ENCODE measurements around the gene C10orf62.
A peak's percentile ranks its signal among the peaks of the same experiment; 100 is the strongest.
"Not testable (repeated sequence)": the region's sequence is repeated elsewhere in the genome, so short reads cannot be mapped to it uniquely, and the experiment has no call there.

The C10orf62 gene

DNA sequence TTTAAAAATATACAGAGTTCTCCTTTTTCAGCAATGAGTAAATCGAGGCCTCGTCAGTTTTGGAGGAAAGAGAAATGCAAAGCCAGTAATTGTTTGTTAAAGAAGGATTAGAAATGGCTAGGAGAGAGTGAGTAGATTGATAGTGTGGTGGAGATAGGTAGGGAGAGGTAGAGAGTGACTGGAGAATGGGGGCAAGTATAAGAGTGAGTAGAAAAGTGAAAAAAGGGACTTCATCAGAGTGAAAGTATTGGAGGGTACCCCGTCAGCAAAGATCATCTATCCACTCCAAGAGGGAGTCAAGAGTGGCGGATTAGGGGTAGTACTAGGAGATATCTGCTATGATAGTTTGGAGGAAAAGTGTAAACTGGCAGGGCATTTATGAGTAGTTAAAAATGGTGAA, 26.2 kb upstream of the C10orf62 start:
- H3K27ac ChIP-seq: no peak overlapping the region
- no peak for DNase-seq (ENCODE audit: low read depth, low spot score)

DNA sequence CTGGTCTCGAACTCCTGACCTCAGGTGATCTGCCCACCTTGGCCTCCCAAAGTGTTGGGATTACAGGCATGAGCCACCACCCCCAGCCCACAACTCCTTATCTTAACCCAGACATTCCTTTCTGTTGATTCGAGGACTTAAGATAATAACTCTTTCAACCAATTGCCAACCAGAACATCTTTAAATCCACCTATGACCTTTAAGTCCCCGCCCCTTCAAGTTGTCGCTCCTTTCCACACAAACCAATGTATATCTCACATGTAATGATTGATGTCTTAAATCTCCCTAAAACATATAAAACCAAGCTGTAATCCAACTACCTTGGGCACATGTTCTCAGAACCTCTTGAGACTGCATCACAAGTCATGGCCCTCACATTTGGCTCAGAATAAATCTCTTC, 24.7 kb upstream of the C10orf62 start:
- no peak overlapping the region for H3K27ac ChIP-seq
- no peak for DNase-seq (ENCODE audit: low read depth, low spot score)

DNA sequence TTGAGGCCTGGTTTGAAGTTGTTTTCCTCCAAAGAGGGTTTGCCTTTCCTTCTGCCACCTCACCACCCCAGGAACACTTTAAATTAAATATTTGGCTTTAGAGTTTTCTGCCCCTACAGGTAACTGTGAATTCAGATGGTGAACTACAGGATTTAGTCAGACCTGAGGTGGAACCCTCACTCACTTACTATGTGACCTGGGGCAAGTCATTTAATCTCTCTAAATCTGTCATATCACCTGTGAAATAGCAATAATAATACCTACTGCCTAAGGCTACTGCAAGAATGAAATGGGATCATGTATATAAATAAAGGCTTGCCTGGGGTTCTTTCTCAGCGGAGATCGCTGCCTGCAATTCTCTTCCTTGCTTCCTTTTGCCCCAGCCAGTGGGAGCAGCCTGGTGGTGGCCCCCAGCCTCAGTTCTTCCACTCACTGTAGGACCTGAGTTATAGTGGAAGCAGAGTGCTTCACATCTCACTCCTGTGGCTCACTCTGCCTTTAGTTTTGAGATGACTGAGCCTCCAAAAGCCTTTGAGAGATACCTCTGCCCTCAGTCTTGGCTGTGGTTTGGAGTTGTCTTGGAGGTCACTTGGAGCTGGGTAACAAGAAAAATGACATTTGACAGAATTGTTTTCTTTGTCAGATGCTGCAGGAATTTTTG, 23.1 kb upstream of the C10orf62 start:
- no peak for DNase-seq (ENCODE audit: low read depth, low spot score)
- no peak overlapping the region for H3K27ac ChIP-seq

DNA sequence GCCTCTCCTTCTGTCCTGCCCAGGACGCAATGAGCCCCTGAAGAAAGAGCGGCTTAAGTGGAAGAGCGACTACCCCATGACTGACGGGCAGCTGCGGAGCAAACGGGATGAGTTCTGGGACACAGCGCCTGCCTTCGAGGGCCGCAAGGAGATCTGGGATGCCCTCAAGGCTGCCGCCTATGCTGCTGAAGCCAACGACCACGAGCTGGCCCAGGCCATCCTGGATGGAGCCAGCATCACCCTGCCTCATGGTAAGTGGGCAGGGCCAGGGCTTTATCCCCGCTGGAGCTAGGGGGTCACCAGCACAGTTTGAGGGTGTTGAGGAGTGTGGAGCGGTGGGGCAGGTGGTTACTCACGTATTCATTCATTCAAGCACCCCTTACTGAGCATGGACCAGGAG, 21.6 kb upstream of the C10orf62 start:
- DNase-seq (ENCODE audit: low read depth, low spot score): no peak
- no peak overlapping the region for H3K27ac ChIP-seq

DNA sequence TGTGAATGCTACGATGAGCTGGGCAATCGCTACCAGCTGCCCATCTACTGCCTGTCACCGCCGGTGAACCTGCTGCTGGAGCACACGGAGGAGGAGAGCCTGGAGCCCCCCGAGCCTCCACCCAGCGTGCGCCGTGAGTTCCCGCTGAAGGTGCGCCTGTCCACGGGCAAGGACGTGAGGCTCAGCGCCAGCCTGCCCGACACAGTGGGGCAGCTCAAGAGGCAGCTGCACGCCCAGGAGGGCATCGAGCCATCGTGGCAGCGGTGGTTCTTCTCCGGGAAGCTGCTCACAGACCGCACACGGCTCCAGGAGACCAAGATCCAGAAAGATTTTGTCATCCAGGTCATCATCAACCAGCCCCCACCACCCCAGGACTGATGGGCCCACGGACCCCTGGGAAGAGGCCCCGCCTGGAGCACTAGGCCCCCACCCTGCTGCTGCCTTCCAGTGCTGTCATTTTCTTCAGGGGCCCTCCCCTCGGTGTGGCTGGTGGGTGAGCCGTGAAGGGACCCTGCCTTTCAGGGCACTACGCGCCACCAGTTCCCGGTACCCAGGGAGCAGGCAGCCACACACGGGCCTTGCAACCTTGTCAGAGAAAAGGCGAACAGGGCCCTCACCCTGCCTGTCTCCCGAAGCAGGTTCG, 19.3 kb upstream of the C10orf62 start:
- DNase-seq (ENCODE audit: low read depth, low spot score): no peak
- H3K27ac ChIP-seq: peak overlapping the region; percentile 97

DNA sequence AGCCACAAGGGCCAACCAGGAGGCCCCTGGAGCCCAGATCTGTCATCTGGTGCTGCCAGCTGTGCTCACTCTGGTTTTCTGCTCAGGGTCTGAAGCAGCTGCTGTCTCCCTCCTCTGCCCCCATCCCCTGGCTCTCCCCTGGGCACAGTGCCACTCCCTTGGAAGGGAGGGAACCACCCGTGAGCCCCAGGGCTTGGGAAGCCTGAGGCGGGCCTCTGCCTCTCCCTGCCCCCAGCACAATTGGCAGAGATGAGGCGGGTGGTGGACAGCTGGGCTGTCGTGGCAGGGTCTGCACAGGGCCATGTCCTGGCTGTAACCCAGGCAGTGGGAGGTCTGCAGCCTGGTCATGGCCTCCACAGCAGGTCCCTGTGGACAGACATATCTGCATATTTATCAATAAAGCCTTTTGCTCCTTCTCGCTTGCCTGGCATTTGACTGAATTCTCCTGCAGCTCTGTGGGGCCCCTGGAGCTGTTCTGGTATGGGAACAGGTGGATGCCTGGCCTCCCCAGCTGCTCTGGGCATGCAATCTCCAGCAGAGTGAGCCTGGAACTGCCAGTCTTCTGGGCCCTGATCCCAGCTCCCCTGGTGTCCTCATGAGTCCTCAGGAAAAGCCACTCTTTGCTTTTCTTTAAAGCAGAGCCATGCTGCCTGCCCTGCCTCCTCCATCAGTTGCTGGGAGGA, 18.6 kb upstream of the C10orf62 start:
- no peak for DNase-seq (ENCODE audit: low read depth, low spot score)
- peak overlapping the region; percentile 97 for H3K27ac ChIP-seq

DNA sequence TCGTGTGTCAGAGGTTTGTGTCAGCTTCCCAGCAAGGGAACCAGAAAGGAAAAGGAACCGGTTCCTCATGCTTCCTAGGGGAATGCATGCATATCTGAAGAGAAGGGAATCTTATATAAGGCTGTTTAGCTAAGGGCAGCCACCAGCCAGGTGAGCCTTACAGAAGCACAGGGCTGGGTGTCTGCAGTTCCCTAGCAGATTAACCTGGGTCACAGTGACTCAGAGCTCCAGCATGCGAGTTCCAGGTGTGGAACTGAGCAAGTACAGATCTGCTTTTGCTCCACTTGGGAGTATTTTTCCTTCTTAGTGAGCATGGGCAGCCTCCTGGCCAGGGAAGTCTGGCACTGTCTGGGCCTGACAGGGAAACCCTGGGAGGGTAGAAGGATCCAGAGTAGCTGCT, 17.9 kb upstream of the C10orf62 start:
- peak; percentile 84 for DNase-seq (ENCODE audit: low read depth, low spot score)
- H3K27ac ChIP-seq: peak overlapping the region; percentile 97

DNA sequence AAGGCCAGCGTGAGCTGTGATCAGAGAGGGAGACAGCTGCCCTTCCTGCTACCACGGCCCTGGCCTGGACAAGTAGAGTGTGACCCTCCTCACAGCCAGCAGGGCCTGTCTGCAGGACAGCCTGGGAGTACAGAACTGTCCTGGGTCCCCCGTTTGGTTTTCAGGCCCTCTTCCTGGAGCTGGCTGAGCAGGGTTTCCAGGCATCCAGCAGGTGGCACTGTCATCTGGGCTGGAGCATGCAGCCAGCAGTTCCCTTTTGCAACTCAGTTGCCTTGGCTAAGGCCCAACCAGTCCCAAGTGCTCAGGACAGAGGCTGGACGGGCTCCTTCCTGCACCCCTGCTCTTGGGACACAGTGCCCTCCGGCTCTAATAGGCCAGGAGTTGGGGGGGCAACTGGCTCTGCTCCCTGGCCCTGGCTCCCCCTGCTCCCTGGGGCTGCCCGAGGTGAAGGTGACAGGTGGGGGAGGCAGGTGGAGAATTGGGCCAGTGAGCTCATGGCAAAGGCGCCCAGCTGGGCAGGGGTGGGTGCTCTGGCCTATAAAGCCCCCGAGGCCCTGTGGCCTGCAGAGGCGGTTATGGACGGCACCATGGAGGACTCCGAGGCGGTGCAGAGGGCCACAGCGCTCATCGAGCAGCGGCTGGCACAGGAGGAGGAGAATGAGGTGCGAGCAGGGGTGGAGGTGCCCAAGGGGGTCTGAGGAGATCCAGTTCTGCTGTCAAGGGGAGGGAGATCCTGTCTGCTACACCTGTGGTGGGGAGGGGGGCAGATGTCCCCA, 17.1 kb upstream of the C10orf62 start, which contains the start of gene ANKRD2:
TSS of gene ANKRD2 (plus strand) at position 566 of the 776 bp plus-strand sequence. CDS start at position 576, 10 bp downstream.
- DNase-seq (ENCODE audit: low read depth, low spot score): peak; percentile 43
- peak within 1 kb of the TSS; percentile 97 for H3K27ac ChIP-seq

DNA sequence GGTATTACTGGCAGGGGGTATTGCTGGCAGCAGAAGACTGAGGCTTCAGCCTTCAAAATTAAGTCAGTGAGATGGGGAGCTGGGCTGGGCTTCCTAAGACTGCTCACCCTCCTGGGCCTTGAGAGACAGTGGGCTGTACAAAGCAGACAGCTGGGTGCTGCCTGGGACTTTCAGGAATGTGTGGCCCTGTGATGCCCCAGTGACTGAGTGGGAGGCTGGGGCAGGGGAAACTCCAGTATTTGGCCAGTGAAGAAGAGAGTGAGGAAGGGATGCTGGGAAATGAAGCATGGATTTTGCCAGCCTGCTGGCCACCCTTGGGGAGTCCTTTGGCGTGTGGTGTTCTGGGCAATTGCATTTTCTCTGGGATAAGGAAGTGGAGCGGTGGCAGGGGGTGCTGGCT, 16.5 kb upstream of the C10orf62 start:
- no peak for DNase-seq (ENCODE audit: low read depth, low spot score)
- H3K27ac ChIP-seq: peak overlapping the region; percentile 97

DNA sequence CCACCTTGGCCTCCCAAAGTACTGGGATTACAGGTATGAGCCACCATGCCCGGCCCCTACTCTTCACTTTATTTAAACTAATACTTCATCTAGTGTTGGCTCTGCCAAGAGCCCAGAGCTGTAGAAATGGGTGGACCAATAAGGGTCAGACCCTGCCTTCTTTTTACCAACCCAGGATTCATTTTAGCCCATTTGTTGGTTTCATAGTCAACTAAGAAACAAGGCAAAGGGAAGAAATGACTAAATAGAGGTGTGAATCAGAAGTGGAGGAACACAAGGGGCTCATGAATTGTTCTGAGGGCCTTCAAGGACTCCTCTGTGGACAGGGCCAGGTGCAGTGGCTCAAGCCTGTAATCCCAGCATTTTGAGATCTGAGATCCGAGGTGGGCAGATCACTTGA, 15.8 kb upstream of the C10orf62 start:
- no peak overlapping the region for H3K27ac ChIP-seq
- no peak for DNase-seq (ENCODE audit: low read depth, low spot score)

DNA sequence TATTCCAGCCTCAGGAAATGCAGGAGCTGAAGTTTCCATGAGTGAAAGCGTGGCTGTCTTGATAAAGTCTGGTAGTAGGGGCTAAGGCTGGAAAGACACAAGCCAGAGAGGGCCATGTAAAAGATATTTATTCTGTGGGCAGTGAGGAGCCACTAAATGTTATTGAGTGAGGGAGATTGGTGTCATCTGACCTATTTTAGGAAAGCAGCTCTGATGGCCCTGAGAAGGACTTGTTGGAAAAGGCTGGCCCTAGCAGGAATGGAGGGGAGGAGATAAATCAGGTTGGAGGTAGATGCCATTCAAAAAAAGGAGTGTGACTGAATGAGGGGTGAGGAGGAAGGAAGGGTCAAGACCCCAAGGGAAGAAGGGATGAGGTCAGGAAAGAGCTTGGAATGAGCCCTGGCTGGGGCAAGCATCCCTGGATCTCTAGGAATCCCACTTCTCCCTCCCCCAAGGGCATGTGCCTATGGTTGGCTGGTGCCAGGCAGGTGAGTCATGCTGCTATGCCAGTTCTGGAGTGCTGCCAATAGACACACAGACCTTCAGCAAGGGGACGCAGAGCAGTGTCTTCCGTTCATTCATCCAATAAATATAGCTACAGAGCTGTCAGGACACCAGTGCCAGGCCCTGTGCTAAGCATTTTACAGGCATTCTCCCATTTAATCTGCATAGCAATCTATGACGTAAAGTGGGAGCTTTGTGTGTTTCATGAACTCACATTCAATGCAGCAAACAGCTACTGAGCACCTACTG, 15.0 kb upstream of the C10orf62 start:
- H3K27ac ChIP-seq: peak overlapping the region; percentile 44
- peak; percentile 69 for DNase-seq (ENCODE audit: low read depth, low spot score)

DNA sequence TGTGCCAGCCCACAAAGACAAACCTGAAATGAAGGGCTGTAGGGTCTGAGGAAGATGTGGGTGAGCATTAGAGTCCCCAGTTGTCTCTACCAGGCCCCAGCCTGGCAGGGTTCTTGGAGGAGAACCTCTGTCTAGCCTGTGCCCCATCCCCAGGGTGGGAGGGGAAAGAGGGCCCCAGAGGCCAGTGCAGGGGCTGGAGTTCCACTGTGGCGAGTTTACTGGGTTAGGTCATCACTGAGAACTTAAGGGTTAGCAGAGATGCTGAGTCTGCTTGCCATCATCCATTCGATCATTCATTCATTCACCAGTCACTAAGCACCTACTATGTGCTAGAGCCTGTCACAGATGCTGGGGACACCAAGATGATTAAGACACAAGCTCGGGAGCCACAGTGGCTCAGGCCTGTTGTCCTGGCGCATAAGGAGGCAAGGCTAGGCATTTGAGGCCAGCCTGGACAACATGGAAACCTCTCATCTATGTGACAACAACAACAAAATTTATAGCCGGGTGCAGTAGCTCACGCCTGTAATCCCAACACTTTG, 14.3 kb upstream of the C10orf62 start:
- H3K27ac ChIP-seq: peak overlapping the region; percentile 44
- DNase-seq (ENCODE audit: low read depth, low spot score): no peak

DNA sequence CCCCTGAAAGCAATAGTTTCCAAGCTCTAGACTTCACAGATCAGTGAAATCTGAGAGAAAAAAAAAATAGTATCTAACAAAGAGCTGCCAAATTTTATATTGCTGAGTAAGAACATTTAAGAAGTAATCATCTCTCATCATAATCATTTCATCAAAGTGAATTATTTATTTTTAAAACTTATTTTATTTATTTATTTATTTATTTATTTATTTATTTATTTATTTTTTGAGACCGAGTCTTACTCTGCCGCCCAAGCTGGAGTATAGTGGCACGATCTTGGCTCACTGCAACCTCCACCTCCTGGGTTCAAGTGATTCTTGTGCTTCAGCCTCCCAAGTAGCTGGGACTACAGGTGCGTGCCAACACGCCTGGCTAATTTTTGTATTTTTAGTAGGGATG, 13.0 kb upstream of the C10orf62 start:
- not testable (repeated sequence) for H3K27ac ChIP-seq; DNase-seq (ENCODE audit: low read depth, low spot score)

DNA sequence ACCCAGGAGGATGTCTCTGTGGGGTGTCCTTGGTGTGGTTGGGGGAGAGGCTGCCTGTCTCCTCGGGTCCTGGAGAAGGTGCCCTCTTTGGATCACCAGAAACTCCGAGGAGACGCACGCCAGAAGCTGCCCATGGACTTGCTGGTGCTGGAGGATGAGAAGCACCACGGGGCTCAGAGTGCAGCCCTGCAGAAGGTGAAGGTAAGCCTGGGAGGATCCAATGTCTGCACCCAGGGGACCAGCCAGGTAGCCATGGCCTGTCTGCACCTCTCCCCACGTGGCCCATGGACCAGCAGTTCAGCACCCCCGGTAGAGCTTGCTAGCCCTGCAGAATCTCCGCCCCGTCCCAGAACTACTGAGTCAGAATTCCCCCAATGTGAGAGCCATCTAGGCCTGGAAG, 11.8 kb upstream of the C10orf62 start:
- no peak overlapping the region for H3K27ac ChIP-seq
- no peak for DNase-seq (ENCODE audit: low read depth, low spot score)

DNA sequence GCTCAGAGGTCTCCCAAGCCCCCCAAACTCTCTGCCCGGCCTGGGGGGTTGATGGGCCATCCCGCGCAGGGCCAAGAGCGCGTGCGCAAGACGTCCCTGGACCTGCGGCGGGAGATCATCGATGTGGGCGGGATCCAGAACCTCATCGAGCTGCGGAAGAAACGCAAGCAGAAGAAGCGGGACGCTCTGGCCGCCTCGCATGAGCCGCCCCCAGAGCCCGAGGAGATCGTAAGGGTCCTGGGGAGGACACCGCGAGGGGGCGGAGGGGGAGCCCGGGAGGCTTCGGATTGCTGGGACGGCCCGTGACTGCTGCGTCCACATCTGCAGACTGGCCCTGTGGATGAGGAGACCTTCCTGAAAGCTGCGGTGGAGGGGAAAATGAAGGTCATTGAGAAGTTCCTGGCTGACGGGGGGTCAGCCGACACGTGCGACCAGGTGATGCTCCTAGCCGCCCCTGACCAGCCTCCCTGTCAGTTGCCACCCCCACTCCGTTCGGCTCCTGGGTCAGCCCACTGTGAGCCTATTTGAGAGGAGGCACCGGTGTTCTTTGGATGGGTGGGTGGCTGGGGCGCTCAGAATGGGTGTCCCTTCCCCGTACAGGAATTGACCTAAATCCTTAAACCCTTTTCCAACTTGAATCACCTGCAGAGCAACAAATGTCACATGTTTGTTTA, 11.2 kb upstream of the C10orf62 start:
- H3K27ac ChIP-seq: no peak overlapping the region

DNA sequence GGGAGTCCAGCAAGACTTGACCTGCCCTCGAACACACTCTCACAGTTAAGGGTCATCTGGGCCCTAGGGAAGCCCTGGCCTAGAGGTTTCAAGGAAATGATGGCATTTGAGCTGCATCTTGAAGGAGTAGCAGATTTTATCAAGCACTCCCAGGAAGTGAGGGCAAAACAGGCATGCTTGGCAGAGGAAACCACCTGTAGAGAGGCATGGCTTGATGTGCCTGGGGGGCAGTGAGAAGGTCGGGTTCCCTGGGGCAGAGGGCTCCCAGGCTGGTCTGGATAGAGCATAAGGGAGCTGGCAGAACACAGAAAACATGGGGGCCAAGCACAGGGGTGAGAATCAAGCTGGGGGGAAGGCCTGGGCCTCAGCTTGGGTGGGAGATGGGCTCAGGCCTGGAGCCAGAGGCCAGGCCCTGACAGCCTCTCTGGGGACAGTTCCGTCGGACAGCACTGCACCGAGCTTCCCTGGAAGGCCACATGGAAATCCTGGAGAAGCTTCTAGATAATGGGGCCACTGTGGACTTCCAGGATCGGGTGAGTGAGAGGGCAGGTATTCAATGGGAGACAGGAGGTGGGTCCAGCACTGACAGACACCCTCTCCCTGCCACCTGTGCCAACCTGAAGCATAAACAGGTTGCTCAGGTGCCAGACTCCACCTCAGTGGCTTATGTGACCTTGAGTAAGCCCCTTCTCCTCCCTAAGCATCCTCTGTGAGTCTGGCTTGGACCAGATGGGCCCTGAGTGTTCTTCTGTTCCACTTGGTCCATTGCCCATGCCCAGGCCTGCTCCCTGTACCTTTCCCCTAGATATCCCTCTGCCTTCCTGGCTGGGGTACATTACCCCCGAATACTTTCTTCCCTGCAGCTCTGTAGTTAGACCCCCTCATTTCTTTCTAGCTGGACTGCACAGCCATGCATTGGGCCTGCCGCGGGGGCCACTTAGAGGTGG, 8.8 kb upstream of the C10orf62 start:
- no peak overlapping the region for H3K27ac ChIP-seq
- no peak for DNase-seq (ENCODE audit: low read depth, low spot score)

More for the DNA sequence above, 11.2 kb upstream of the C10orf62 start:
- no peak for DNase-seq (ENCODE audit: low read depth, low spot score)

DNA sequence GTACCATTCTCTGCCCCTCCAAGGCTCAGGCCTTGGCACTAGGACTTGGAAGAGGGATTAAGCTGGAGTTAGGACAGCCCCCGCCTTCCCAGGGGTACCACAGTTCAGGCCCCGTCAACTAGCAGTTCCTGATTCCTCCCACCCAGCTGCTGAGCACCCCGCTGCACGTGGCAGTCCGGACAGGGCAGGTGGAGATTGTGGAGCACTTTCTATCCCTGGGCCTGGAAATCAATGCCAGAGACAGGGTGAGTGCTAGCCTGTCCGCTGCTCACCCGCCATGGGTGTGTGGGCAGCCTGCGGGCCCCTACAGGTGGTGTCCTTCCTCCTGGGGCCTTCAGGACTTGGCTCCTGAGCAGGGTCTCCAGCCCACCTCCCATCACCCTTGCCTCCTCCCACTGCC, 7.4 kb upstream of the C10orf62 start:
- H3K27ac ChIP-seq: no peak overlapping the region
- no peak for DNase-seq (ENCODE audit: low read depth, low spot score)

DNA sequence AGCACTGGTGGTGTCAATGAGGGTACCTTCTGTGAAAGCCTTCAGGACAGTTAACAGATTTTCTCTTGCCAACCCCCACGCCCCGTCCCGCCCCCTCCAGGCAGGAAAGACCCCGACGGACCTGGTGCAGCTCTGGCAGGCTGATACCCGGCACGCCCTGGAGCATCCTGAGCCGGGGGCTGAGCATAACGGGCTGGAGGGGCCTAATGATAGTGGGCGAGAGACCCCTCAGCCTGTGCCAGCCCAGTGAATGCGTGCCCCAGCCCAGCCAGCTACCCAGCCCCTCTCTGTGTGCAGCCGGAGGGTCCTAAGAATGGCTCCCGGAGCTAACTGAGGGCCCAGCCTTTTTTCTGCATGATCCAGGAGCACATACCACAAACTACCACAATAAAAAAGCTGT, 6.0 kb upstream of the C10orf62 start:
- no peak for DNase-seq (ENCODE audit: low read depth, low spot score)
- no peak overlapping the region for H3K27ac ChIP-seq
